ENCODE results near the gene MSH2.

MSH2 gene

GRCh38 chr2:47386551-47386950 lies 16.4 kb upstream of the MSH2 start:
- ATAC-seq (ENCODE audit: insufficient read depth, low read depth) (no peak), DNase-seq (no peak)
- Histone ChIP-seq H3K36me3 (ENCODE audit: insufficient read depth, low read length) (no peaks in the 10 kb centered on the region), H3K4me1 (ENCODE audit: insufficient read depth, low read length) (no peaks in the 10 kb centered on the region), H2AFZ (ENCODE audit: low read depth, low read length) (no peak overlapping the region), H3K4me3 (ENCODE audit: low read depth in 1 of 2, low read length in 2 of 2) (no peak overlapping the region), H3K4me2 (ENCODE audit: insufficient read depth, low read length) (no peak overlapping the region), H3K27me3 (ENCODE audit: insufficient read depth, low read length, poor library complexity) (no peaks in the 10 kb centered on the region), H4K20me1 (ENCODE audit: insufficient read depth, low read length) (no peaks in the 10 kb centered on the region), H3K9ac (ENCODE audit: low read depth, low read length) (no peak overlapping the region), H3K79me2 (ENCODE audit: insufficient read depth, low read length) (no peaks in the 10 kb centered on the region), H3K9me3 (ENCODE audit: insufficient read depth, low read length, severe bottlenecking) (no peaks in the 10 kb centered on the region), H3K27ac (ENCODE audit: low read length) (no peak overlapping the region)
- no peak for TF ChIP-seq EZH2 (IDR thresholded peaks at IDR 0.05; ENCODE audit: borderline replicate concordance, low read depth, low read length, severe bottlenecking)
- TF ChIP-seq CTCF (IDR thresholded peaks at IDR 0.05; ENCODE audit: borderline replicate concordance, extremely low read depth, low read length, poor library complexity, severe bottlenecking) = no peak

GRCh38 chr2:47388888-47389287 lies 14.1 kb upstream of the MSH2 start:
- no peaks in the 10 kb centered on the region for H4K20me1 ChIP-seq (ENCODE audit: insufficient read depth, low read length)
- H3K79me2 ChIP-seq (ENCODE audit: insufficient read depth, low read length) = no peaks in the 10 kb centered on the region
- DNase-seq = no peak
- H3K4me2 ChIP-seq (ENCODE audit: insufficient read depth, low read length) = no peak overlapping the region
- H3K36me3 ChIP-seq (ENCODE audit: insufficient read depth, low read length) = no peaks in the 10 kb centered on the region
- H3K27ac ChIP-seq (ENCODE audit: low read length) = no peak overlapping the region
- H3K4me3 ChIP-seq (ENCODE audit: low read depth in 1 of 2, low read length in 2 of 2) = no peak overlapping the region
- no peaks in the 10 kb centered on the region for H3K27me3 ChIP-seq (ENCODE audit: insufficient read depth, low read length, poor library complexity)
- H3K9ac ChIP-seq (ENCODE audit: low read depth, low read length) = no peak overlapping the region
- no peak for ATAC-seq (ENCODE audit: insufficient read depth, low read depth)
- no peaks in the 10 kb centered on the region for H3K9me3 ChIP-seq (ENCODE audit: insufficient read depth, low read length, severe bottlenecking)
- H3K4me1 ChIP-seq (ENCODE audit: insufficient read depth, low read length) = no peaks in the 10 kb centered on the region
- TF ChIP-seq EZH2 (IDR thresholded peaks at IDR 0.05; ENCODE audit: borderline replicate concordance, low read depth, low read length, severe bottlenecking) = no peak
- H2AFZ ChIP-seq (ENCODE audit: low read depth, low read length) = no peak overlapping the region

- H4K20me1 ChIP-seq (ENCODE audit: insufficient read depth, low read length) = no peaks in the 10 kb centered on the region
- DNase-seq = no peak
- H3K27me3 ChIP-seq (ENCODE audit: insufficient read depth, low read length, poor library complexity) = no peaks in the 10 kb centered on the region
- no peak for ATAC-seq (ENCODE audit: insufficient read depth, low read depth)
- TF ChIP-seq CTCF (IDR thresholded peaks at IDR 0.05; ENCODE audit: borderline replicate concordance, extremely low read depth, low read length, poor library complexity, severe bottlenecking) (no peak), EZH2 (IDR thresholded peaks at IDR 0.05; ENCODE audit: borderline replicate concordance, low read depth, low read length, severe bottlenecking) (no peak)
- no peaks in the 10 kb centered on the region for H3K36me3 ChIP-seq (ENCODE audit: insufficient read depth, low read length)
- no peaks in the 10 kb centered on the region for H3K9me3 ChIP-seq (ENCODE audit: insufficient read depth, low read length, severe bottlenecking)
- no peak overlapping the region for H3K4me3 ChIP-seq (ENCODE audit: low read depth in 1 of 2, low read length in 2 of 2)
- H2AFZ ChIP-seq (ENCODE audit: low read depth, low read length) = no peak overlapping the region
- no peaks in the 10 kb centered on the region for H3K79me2 ChIP-seq (ENCODE audit: insufficient read depth, low read length)
- no peak overlapping the region for H3K9ac ChIP-seq (ENCODE audit: low read depth, low read length)
- no peak overlapping the region for H3K4me2 ChIP-seq (ENCODE audit: insufficient read depth, low read length)
- H3K4me1 ChIP-seq (ENCODE audit: insufficient read depth, low read length) = no peaks in the 10 kb centered on the region
- H3K27ac ChIP-seq (ENCODE audit: low read length) = no peak overlapping the region
These were observed 13.3 kb upstream of the MSH2 start for GRCh38 chr2:47389692-47390091.

GRCh38 chr2:47401789-47402554 lies 984 bp upstream of the MSH2 start:
- Histone ChIP-seq H3K27ac (ENCODE audit: low read length) (peak overlapping the region; percentile 79), H3K4me1 (ENCODE audit: insufficient read depth, low read length) (peaks cover 36% of the 10 kb centered on the region), H3K9ac (ENCODE audit: low read depth, low read length) (peak overlapping the region; percentile 85), H3K9me3 (ENCODE audit: insufficient read depth, low read length, severe bottlenecking) (no peaks in the 10 kb centered on the region), H3K27me3 (ENCODE audit: insufficient read depth, low read length, poor library complexity) (no peaks in the 10 kb centered on the region), H3K4me3 (ENCODE audit: low read depth in 1 of 2, low read length in 2 of 2) (peak overlapping the region; percentile 16 to 76; a peak in 3 of 4 replicates), H3K79me2 (ENCODE audit: insufficient read depth, low read length) (peaks cover 40% of the 10 kb centered on the region), H2AFZ (ENCODE audit: low read depth, low read length) (peak overlapping the region; percentile 69), H3K4me2 (ENCODE audit: insufficient read depth, low read length) (peak overlapping the region; percentile 78), H3K36me3 (ENCODE audit: insufficient read depth, low read length) (peaks cover 18% of the 10 kb centered on the region), H4K20me1 (ENCODE audit: insufficient read depth, low read length) (peaks cover 5% of the 10 kb centered on the region)
- no peak for TF ChIP-seq CTCF (IDR thresholded peaks at IDR 0.05; ENCODE audit: borderline replicate concordance, extremely low read depth, low read length, poor library complexity, severe bottlenecking)
- no peak for TF ChIP-seq EZH2 (IDR thresholded peaks at IDR 0.05; ENCODE audit: borderline replicate concordance, low read depth, low read length, severe bottlenecking)
- ATAC-seq (ENCODE audit: insufficient read depth, low read depth) (no peak), DNase-seq (no peak)

All from DND-41 (cell line).